Measurements from ENCODE around the gene JPH4. TPM values are rescaled to one million over a fixed set of nuclear protein-coding genes. Genes with fewer than 3 reads are reported as not detected.

The JPH4 gene
- total RNA-seq, 2 experiments from 2014 or later, result 0.05 TPM; not detected in 1

GRCh38 chr14:23572836-23573235 is 5.8 kb downstream of the JPH4 start:
- Mint-ChIP-seq H3K9me3 (no peaks in the 10 kb centered on the region), H3K4me1 (ENCODE audit: low read depth) (peaks cover 20% of the 10 kb centered on the region), H3K27ac (no peak overlapping the region), H3K36me3 (ENCODE audit: low read depth) (no peaks in the 10 kb centered on the region), H3K27me3 (ENCODE audit: low read depth) (peaks cover 18% of the 10 kb centered on the region), H3K4me3 (no peak overlapping the region)
- intact Hi-C loops (cut with micrococcal nuclease), result no loop called here
- CTCF ChIA-PET, result interaction anchor here (2.2 kb wide), 1 partner anchor 10 kb away, joined by 12 read pairs; no protein-coding TSS in a partner anchor
- no peak for DNase-seq

- intact Hi-C loops (cut with micrococcal nuclease), result no loop called here
- Mint-ChIP-seq H3K4me3 (no peak overlapping the region), H3K36me3 (ENCODE audit: low read depth) (no peaks in the 10 kb centered on the region), H3K27ac (no peak overlapping the region), H3K4me1 (ENCODE audit: low read depth) (peaks cover 22% of the 10 kb centered on the region), H3K27me3 (ENCODE audit: low read depth) (peaks cover 18% of the 10 kb centered on the region), H3K9me3 (no peaks in the 10 kb centered on the region)
- DNase-seq, result no peak
- CTCF ChIA-PET, result interaction anchor here (0.8 to 2.2 kb wide), 3 partner anchors 10 to 94 kb away, joined by 3 to 12 read pairs (median 3); no protein-coding TSS in a partner anchor
Observed at GRCh38 chr14:23572524-23572828, 6.1 kb downstream of the JPH4 start.

GRCh38 chr14:23571701-23572523 is 6.7 kb downstream of the JPH4 start:
- Mint-ChIP-seq H3K4me1 (ENCODE audit: low read depth) (peaks cover 22% of the 10 kb centered on the region), H3K36me3 (ENCODE audit: low read depth) (no peaks in the 10 kb centered on the region), H3K27ac (no peak overlapping the region), H3K9me3 (no peaks in the 10 kb centered on the region), H3K4me3 (no peak overlapping the region), H3K27me3 (ENCODE audit: low read depth) (peaks cover 15% of the 10 kb centered on the region)
- CTCF ChIA-PET, result interaction anchor here (0.8 to 2.2 kb wide), 3 partner anchors 9 to 93 kb away, joined by 3 to 12 read pairs (median 3); no protein-coding TSS in a partner anchor
- DNase-seq, result no peak
- intact Hi-C loops (cut with micrococcal nuclease), result no loop called here

- CTCF ChIA-PET, result interaction anchor here (0.6 to 1.8 kb wide), 2 partner anchors 11 to 13 kb away, joined by 3 to 4 read pairs; no protein-coding TSS in a partner anchor
- Mint-ChIP-seq H3K36me3 (ENCODE audit: low read depth) (no peaks in the 10 kb centered on the region), H3K4me1 (ENCODE audit: low read depth) (peaks cover 20% of the 10 kb centered on the region), H3K27ac (no peak overlapping the region), H3K4me3 (no peak overlapping the region), H3K27me3 (ENCODE audit: low read depth) (peaks cover 8% of the 10 kb centered on the region), H3K9me3 (no peaks in the 10 kb centered on the region)
- DNase-seq, result no peak
- intact Hi-C loops (cut with micrococcal nuclease), result no loop called here
Observed at GRCh38 chr14:23570806-23571483, 7.6 kb downstream of the JPH4 start.

- H3K36me3 Mint-ChIP-seq (ENCODE audit: low read depth), result peaks cover 6% of the 10 kb centered on the region
- H3K9me3 Mint-ChIP-seq, result no peaks in the 10 kb centered on the region
- intact Hi-C loops (cut with micrococcal nuclease), result no loop called here
- peaks cover 2% of the 10 kb centered on the region for H3K27me3 Mint-ChIP-seq (ENCODE audit: low read depth)
- DNase-seq, result no peak
- peaks cover 22% of the 10 kb centered on the region for H3K4me1 Mint-ChIP-seq (ENCODE audit: low read depth)
- no peak overlapping the region for H3K27ac Mint-ChIP-seq
- CTCF ChIA-PET, result interaction anchor here (1.3 to 3.0 kb wide), 3 partner anchors 11 to 14 kb away, joined by 4 to 22 read pairs (median 6); no protein-coding TSS in a partner anchor
- H3K4me3 Mint-ChIP-seq, result no peak overlapping the region
Observed at GRCh38 chr14:23569443-23570151, 9.0 kb downstream of the JPH4 start.

- Mint-ChIP-seq H3K27ac (peak overlapping the region; percentile 97), H3K27me3 (ENCODE audit: low read depth) (peaks cover 2% of the 10 kb centered on the region), H3K9me3 (no peaks in the 10 kb centered on the region), H3K36me3 (ENCODE audit: low read depth) (peaks cover 11% of the 10 kb centered on the region), H3K4me1 (ENCODE audit: low read depth) (peaks cover 22% of the 10 kb centered on the region), H3K4me3 (peak overlapping the region; percentile 100)
- intact Hi-C loops (cut with micrococcal nuclease), result no loop called here
- CTCF ChIA-PET, result interaction anchor here (0.6 to 3.0 kb wide), 8 partner anchors 10 to 98 kb away, joined by 3 to 22 read pairs (median 4); no protein-coding TSS in a partner anchor
- peak; percentile 49 for DNase-seq
Observed at GRCh38 chr14:23568600-23569331, 9.8 kb downstream of the JPH4 start.

GRCh38 chr14:23568021-23568599 is 10.5 kb downstream of the JPH4 start:
- Mint-ChIP-seq H3K27ac (peak overlapping the region; percentile 97), H3K4me3 (peak overlapping the region; percentile 100), H3K9me3 (no peaks in the 10 kb centered on the region), H3K27me3 (ENCODE audit: low read depth) (no peaks in the 10 kb centered on the region), H3K4me1 (ENCODE audit: low read depth) (peaks cover 22% of the 10 kb centered on the region), H3K36me3 (ENCODE audit: low read depth) (peaks cover 12% of the 10 kb centered on the region)
- DNase-seq, result no peak
- CTCF ChIA-PET, result interaction anchor here (0.6 to 3.0 kb wide), 9 partner anchors 10 to 97 kb away, joined by 3 to 22 read pairs (median 5); no protein-coding TSS in a partner anchor
- intact Hi-C loops (cut with micrococcal nuclease), result no loop called here

GRCh38 chr14:23567186-23568020 is 11.2 kb downstream of the JPH4 start, which contains the start of gene AP1G2:
TSS of gene AP1G2 (minus strand) at chr14:23567791. CDS start at chr14:23567314, 477 bp downstream.
- DNase-seq, result peak; percentile 96
- H3K27me3 Mint-ChIP-seq (ENCODE audit: low read depth), result no peaks in the 10 kb centered on the region
- H3K9me3 Mint-ChIP-seq, result no peaks in the 10 kb centered on the region
- intact Hi-C loops (cut with micrococcal nuclease), result loop anchor here (1.0 to 2.0 kb wide), 6 partner anchors 11 to 573 kb away; partner anchors contain the start of genes EMC9, NGDN, PABPN1 and THTPA
- H3K4me3 Mint-ChIP-seq, result peak within 1 kb of the TSS; percentile 100
- peaks cover 17% of the 10 kb centered on the region for H3K36me3 Mint-ChIP-seq (ENCODE audit: low read depth)
- H3K4me1 Mint-ChIP-seq (ENCODE audit: low read depth), result peaks cover 26% of the 10 kb centered on the region
- H3K27ac Mint-ChIP-seq, result peak within 1 kb of the TSS; percentile 97
- CTCF ChIA-PET, result interaction anchor here (0.7 to 3.0 kb wide), 5 partner anchors 9 to 90 kb away, joined by 3 to 22 read pairs (median 4); no protein-coding TSS in a partner anchor

GRCh38 chr14:23566778-23567185 is 11.8 kb downstream of the JPH4 start:
- intact Hi-C loops (cut with micrococcal nuclease), result loop anchor here (1.0 to 2.0 kb wide), 6 partner anchors 10 to 574 kb away; partner anchors contain the start of genes EMC9, NGDN, PABPN1 and THTPA
- DNase-seq, result no peak
- Mint-ChIP-seq H3K4me1 (ENCODE audit: low read depth) (peaks cover 27% of the 10 kb centered on the region), H3K27ac (peak overlapping the region; percentile 97), H3K4me3 (peak overlapping the region; percentile 100), H3K9me3 (no peaks in the 10 kb centered on the region), H3K27me3 (ENCODE audit: low read depth) (no peaks in the 10 kb centered on the region), H3K36me3 (ENCODE audit: low read depth) (peaks cover 19% of the 10 kb centered on the region)
- CTCF ChIA-PET, result interaction anchor here (0.7 to 3.0 kb wide), 4 partner anchors 8 to 90 kb away, joined by 3 to 22 read pairs (median 4); no protein-coding TSS in a partner anchor

- Mint-ChIP-seq H3K27ac (peak overlapping the region; percentile 97), H3K9me3 (no peaks in the 10 kb centered on the region), H3K27me3 (ENCODE audit: low read depth) (no peaks in the 10 kb centered on the region), H3K36me3 (ENCODE audit: low read depth) (peaks cover 23% of the 10 kb centered on the region), H3K4me1 (ENCODE audit: low read depth) (peaks cover 30% of the 10 kb centered on the region), H3K4me3 (peak overlapping the region; percentile 100)
- DNase-seq, result no peak
- intact Hi-C loops (cut with micrococcal nuclease), result loop anchor here (2.0 kb wide), 2 partner anchors 97 to 575 kb away; partner anchors contain the start of genes EMC9 and NGDN
- CTCF ChIA-PET, result interaction anchor here (0.7 to 11.2 kb wide), 6 partner anchors 8 to 89 kb away, joined by 3 to 209 read pairs (median 4); no protein-coding TSS in a partner anchor
Observed at GRCh38 chr14:23566112-23566777, 12.3 kb downstream of the JPH4 start.
